Endothelial cell of umbilical vein (primary cell): ENCODE data around the gene SUMO2. TPM values are rescaled to one million over a fixed set of nuclear protein-coding genes. Genes with fewer than 3 reads are reported as not detected.

ENCODE experiments used
- BruUV-seq: library from RNA; stranded (reverse); fragments of 400-500 nt; replicated peaks from 2 replicates; lab custom pipeline; 2021; lab: Mats Ljungman, UMichigan
- CTCF ChIA-PET: fragments of 300-600, 350-600 bp; sonication (Branson Sonifier 250); formaldehyde crosslinking; loops from one replicate; lab custom pipeline; 2021; ENCODE audit warnings: antibody characterized with exemption, inconsistent platforms; lab: Charles Lee
- POLR2A ChIA-PET: fragments of 300-600, 350-600 bp; sonication (Branson Sonifier 250); formaldehyde crosslinking; loops from one replicate; lab custom pipeline; 2021; ENCODE audit warnings: antibody characterized with exemption, inconsistent platforms; lab: Charles Lee
- DNase-seq: peaks from one replicate; pipeline ENCODE4 v3.0.0-alpha.2; 2011; ENCODE audit warnings: low read depth, low spot score
- FAIRE-seq: peaks from 2 replicates; lab custom pipeline; 2011; peaks lifted over from hg19 to GRCh38; lab: Jason Lieb, UNC
- H2AFZ ChIP-seq: 2 replicates; pipeline ENCODE4 v1.6.0; 2012; ENCODE audit warnings: low read depth, low read length, control low read depth, inconsistent platforms
- H3K27ac ChIP-seq: 2 replicates; pipeline ENCODE4 v1.5.1; 2011; ENCODE audit warnings: low read depth, mild to moderate bottlenecking, control low read depth, low read length, moderate library complexity; ENCODE audit not compliant: insufficient read depth
- H3K27me3 ChIP-seq, 2 experiments: 2 replicates each; pipeline versions ENCODE4 v1.6.0 to v1.6.1; 2011; ENCODE audit warnings: low read length in 2 of 2, mixed read lengths in 1 of 2; ENCODE audit not compliant: control insufficient read depth in 2 of 2, insufficient read depth in 2 of 2
- H3K36me3 ChIP-seq, 2 experiments: 2 replicates in 1 of 2; 3 replicates in 1 of 2; pipeline ENCODE4 v1.5.1; 2011; ENCODE audit warnings: low read length in 2 of 2, mild to moderate bottlenecking in 1 of 2, moderate library complexity in 1 of 2; ENCODE audit not compliant: control insufficient read depth in 2 of 2, insufficient read depth in 2 of 2; ENCODE audit errors: extremely low read depth in 1 of 2
- H3K4me1 ChIP-seq: 3 replicates; pipeline ENCODE4 v1.5.1; 2011; ENCODE audit warnings: mild to moderate bottlenecking, low read length; ENCODE audit not compliant: control insufficient read depth, insufficient read depth; ENCODE audit errors: extremely low read depth
- H3K4me2 ChIP-seq: 2 replicates; pipeline ENCODE4 v1.6.1; 2011; ENCODE audit warnings: low read length, control low read depth, mixed read lengths; ENCODE audit not compliant: insufficient read depth
- H3K4me3 ChIP-seq, 3 experiments: fragments of 200-600 bp in 1 of 3; sonication (generic), shearing (Covaris generic) in 1 of 3; replicated peaks in 1 of 3; 2 replicates each; pipeline ENCODE4 v1.5.1; 2011 to 2016; ENCODE audit warnings: control low read depth in 3 of 3, low read length in 3 of 3, mild to moderate bottlenecking in 2 of 3, inconsistent platforms in 1 of 3, low read depth in 1 of 3, moderate library complexity in 1 of 3; ENCODE audit not compliant: insufficient read depth in 1 of 3
- H3K79me2 ChIP-seq: 2 replicates; pipeline ENCODE4 v1.6.0; 2012; ENCODE audit warnings: low read length, inconsistent platforms; ENCODE audit not compliant: control insufficient read depth, insufficient read depth
- H3K9ac ChIP-seq: replicated peaks from 2 replicates; pipeline ENCODE3; 2011; ENCODE audit warnings: low read length, control low read depth; ENCODE audit not compliant: insufficient read depth; ENCODE audit errors: extremely low read depth
- H3K9me1 ChIP-seq: replicated peaks from 3 replicates; pipeline ENCODE4 v1.6.0; 2011; ENCODE audit warnings: mild to moderate bottlenecking, low read length; ENCODE audit not compliant: control insufficient read depth, insufficient read depth; ENCODE audit errors: extremely low read depth
- H3K9me3 ChIP-seq: replicated peaks from 2 replicates; pipeline ENCODE4 v1.5.1; 2012; ENCODE audit warnings: low read length, inconsistent platforms; ENCODE audit not compliant: control insufficient read depth, insufficient read depth
- H4K20me1 ChIP-seq: replicated peaks from 2 replicates; pipeline ENCODE3; 2011; ENCODE audit warnings: mild to moderate bottlenecking, low read length; ENCODE audit not compliant: control insufficient read depth, insufficient read depth; ENCODE audit errors: extremely low read depth
- CTCF ChIP-seq, 2 donors: IDR thresholded peaks; 1 replicate in 1 of 2; 2 replicates in 1 of 2; pipeline ENCODE4 v1.5.1; 2011; ENCODE audit warnings: low read length in 2 of 2, mild to moderate bottlenecking in 2 of 2, moderate library complexity in 2 of 2, control low read depth in 1 of 2, inconsistent platforms in 1 of 2, low read depth in 1 of 2; ENCODE audit not compliant: insufficient read depth in 1 of 2; ENCODE audit errors: extremely low read depth in 1 of 2
- EZH2 ChIP-seq: IDR thresholded peaks from 2 replicates; pipeline ENCODE4 v1.6.1; 2012; ENCODE audit warnings: borderline replicate concordance, low read depth, mild to moderate bottlenecking, moderate library complexity, low read length, inconsistent platforms; ENCODE audit not compliant: severe bottlenecking
- FOS ChIP-seq: IDR thresholded peaks from 2 replicates; pipeline ENCODE4 v1.6.1; 2011; ENCODE audit warnings: mild to moderate bottlenecking, low read length, moderate library complexity, borderline replicate concordance; ENCODE audit not compliant: insufficient read depth
- GATA2 ChIP-seq: IDR thresholded peaks from 2 replicates; pipeline ENCODE4 v1.7.0; 2011; ENCODE audit warnings: low read depth, mild to moderate bottlenecking, moderate library complexity, mixed read lengths, low read length; ENCODE audit not compliant: insufficient read length, insufficient read depth
- JUN ChIP-seq: IDR thresholded peaks from 2 replicates; pipeline ENCODE4 v1.6.1; 2011; ENCODE audit warnings: borderline replicate concordance, low read depth; ENCODE audit not compliant: insufficient read length, insufficient read depth
- MAX ChIP-seq: IDR thresholded peaks from 2 replicates; pipeline ENCODE4 v1.6.1; 2011; ENCODE audit not compliant: insufficient read depth, insufficient read length
- MYC ChIP-seq: IDR thresholded peaks from one replicate; pipeline ENCODE4 v1.6.1; 2011; ENCODE audit warnings: mild to moderate bottlenecking, low read depth, low read length
- POLR2A ChIP-seq: IDR thresholded peaks from 2 replicates; pipeline ENCODE4 v1.6.1; 2012; ENCODE audit warnings: low read depth, mild to moderate bottlenecking, control low read depth, low read length
- POLR2AphosphoS5 ChIP-seq: IDR thresholded peaks from 2 replicates; pipeline ENCODE4 v1.6.1; 2012; ENCODE audit warnings: low read depth, mild to moderate bottlenecking, control low read depth, low read length, moderate library complexity; ENCODE audit not compliant: insufficient read depth
- dilution Hi-C: fragments of 300-500 bp; cut with MboI; formaldehyde crosslinking; loops from one replicate; pipeline ENCODE4 v1.15.0; 2019; ENCODE audit warnings: low sequenced_read_pairs; ENCODE audit not compliant: extremely low pct_ligation_motif_present
- intact Hi-C: fragments of 100-400 bp; cut with micrococcal nuclease; formaldehyde crosslinking; loops from one replicate; pipeline ENCODE4 v1.10.0; 2022
- polyA plus RNA-seq, 4 experiments: library from polyadenylated mRNA; depleted of rRNA in 3 of 4; stranded (reverse) in 3 of 4; unstranded in 1 of 4; fragments of >200 nt; gene quantifications; 2 replicates each; pipeline versions ENCODE4 v1.2.1 to v1.2.3, GENCODE V29; 2011 to 2012; ENCODE audit warnings: missing spikeins in 1 of 4
- total RNA-seq: library from RNA; stranded (reverse); gene quantifications from 2 replicates; pipeline ENCODE4 v1.2.3, GENCODE V29; 2021

The SUMO2 gene
- total and polyA plus RNA-seq, 2 donors (not counting 3 experiments of a cell fraction or from before 2014, with no cell fraction given), result 75.6 to 437 TPM

- no peak for FAIRE-seq
- CTCF ChIA-PET, result interaction anchor here (1.9 to 3.0 kb wide), 4 partner anchors 9 to 67 kb away, joined by 6 to 14 read pairs (median 10); no protein-coding TSS in a partner anchor
- dilution Hi-C loops (no loop called here), intact Hi-C loops (loop anchor here (5.0 kb wide), 2 partner anchors 74 to 134 kb away; partner anchors contain the start of genes ARMC7, ATP5PD and KCTD2)
- no TSS peak for BruUV-seq
- POLR2A ChIA-PET, result no interaction called here
- Histone ChIP-seq H3K36me3 (peaks cover 5 to 7% of the 10 kb centered on the region in 2 experiments), H3K9ac (peak overlapping the region; percentile 96), H3K9me1 (no peaks in the 10 kb centered on the region), H3K4me1 (peaks cover 10% of the 10 kb centered on the region), H3K27ac (no peak overlapping the region), H3K9me3 (no peaks in the 10 kb centered on the region), H2AFZ (no peak overlapping the region), H3K79me2 (peaks cover 59% of the 10 kb centered on the region), H3K4me2 (peak overlapping the region; percentile 99), H4K20me1 (peaks cover 5% of the 10 kb centered on the region), H3K27me3 (no peaks in the 10 kb centered on the region), H3K4me3 (peak overlapping the region; percentile 69 to 95 (median 88))
- DNase-seq, result peak; percentile 23
- no peak for TF ChIP-seq CTCF (IDR thresholded peaks at IDR 0.05; ENCODE audit: extremely low read depth in 1 of 2, insufficient read depth in 1 of 2, low read depth in 1 of 2, low read length in 2 of 2)
- no peak for TF ChIP-seq EZH2
- TF ChIP-seq FOS, result no peak
- TF ChIP-seq POLR2AphosphoS5, result no peak
- no peak for TF ChIP-seq JUN
- TF ChIP-seq MAX, result no peak
- no peak for TF ChIP-seq GATA2
- TF ChIP-seq MYC, result no peak
- no peak for TF ChIP-seq POLR2A
Observed at GRCh38 chr17:75181110-75181509, 1.6 kb downstream of the SUMO2 start.
